GM21786 (cell line): ENCODE measurements around the gene PDK2.

Source experiments
- ATAC-seq: cut with Tn5 transposase; IDR thresholded peaks from one replicate; pipeline ENCODE4 v1.9.1; 2021; ENCODE audit not compliant: unreplicated experiment

The PDK2 gene

DNA sequence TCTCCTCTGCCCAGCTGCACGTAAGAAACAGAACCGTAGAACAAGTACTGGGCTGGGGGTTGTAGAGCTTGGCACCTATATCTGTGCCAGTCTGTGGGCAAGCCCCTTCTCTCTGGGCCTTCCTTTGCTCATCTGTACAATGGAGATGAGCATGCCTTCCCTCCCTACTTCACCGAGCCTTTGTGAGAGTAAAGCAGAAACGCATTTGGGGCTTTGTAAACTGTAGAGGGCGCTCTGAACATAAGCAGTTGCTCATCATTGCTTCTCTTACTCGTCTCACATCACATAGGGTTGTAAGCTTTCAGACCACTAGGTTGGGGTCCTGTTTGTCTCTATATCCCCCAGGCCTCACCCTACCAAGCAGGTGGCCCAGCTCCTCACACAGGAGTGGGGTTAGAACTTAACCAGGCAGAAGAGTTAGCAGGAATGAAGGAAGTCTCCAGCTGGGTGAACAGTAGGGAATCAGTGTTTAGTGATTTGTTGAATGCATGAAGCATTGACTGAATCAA, 19.8 kb downstream of the PDK2 start:
- no peak for ATAC-seq

DNA sequence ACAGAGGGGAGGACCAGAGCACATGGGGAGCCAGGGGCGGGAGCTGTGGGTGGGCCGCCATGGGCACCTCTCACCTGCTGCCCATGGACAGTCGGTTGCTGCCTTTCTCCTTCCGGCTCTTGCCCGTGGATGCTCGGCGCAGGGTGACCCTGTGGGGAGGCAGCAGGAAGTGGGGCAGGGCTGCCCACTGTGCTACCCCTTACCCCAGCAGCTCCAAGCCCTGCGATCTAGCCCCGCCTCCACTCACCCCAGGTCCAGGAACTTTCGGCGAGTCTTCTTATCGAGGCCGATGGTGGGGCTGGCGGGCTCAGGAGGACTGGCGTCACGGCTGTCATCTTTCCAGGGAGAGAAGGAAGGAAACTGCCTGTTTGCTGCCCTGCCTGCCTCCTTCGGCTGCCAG, 20.6 kb downstream of the PDK2 start:
- ATAC-seq: no peak

DNA sequence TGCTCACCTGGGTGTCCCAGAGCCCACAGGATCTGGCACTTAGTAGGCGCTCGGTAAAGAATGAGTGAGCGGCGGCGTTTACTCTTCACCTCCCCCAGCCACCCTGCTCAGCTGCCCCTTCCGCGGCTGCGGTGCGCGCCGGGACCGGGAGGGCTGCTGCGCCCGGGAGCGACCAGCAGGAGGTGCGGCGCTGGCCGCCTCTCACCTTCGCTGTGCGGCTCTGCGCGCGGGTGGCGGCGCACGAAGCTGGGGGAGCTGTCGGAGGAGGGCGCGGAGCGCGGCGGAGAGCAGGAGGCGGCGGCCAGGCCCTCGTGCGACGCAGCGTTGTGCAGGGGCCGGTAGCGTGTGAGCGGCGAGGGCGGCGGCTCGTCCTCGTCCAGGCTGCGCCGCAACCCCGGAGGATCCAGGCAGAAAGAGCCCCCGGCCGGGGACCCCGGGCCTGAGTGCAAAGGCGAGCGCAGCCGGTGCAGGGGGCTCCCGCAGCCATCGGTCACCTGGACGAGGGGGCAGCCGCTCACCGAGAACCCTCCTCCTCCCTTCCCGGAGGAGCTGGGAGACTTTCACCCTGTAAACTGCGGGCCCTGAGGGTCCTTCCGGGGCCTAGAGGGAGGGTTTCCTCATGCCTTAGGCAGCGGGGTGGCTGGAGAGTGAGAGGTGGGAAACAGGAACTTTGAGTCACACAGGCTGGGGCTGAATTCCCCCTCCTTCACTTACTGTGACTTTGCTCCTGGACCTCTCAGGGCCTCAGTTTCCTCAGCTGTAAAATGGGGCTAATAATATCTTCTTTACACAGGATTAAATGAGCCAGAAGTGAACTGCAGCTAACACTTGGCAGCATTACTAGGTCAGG, 22.3 kb downstream of the PDK2 start:
- ATAC-seq: no peak

DNA sequence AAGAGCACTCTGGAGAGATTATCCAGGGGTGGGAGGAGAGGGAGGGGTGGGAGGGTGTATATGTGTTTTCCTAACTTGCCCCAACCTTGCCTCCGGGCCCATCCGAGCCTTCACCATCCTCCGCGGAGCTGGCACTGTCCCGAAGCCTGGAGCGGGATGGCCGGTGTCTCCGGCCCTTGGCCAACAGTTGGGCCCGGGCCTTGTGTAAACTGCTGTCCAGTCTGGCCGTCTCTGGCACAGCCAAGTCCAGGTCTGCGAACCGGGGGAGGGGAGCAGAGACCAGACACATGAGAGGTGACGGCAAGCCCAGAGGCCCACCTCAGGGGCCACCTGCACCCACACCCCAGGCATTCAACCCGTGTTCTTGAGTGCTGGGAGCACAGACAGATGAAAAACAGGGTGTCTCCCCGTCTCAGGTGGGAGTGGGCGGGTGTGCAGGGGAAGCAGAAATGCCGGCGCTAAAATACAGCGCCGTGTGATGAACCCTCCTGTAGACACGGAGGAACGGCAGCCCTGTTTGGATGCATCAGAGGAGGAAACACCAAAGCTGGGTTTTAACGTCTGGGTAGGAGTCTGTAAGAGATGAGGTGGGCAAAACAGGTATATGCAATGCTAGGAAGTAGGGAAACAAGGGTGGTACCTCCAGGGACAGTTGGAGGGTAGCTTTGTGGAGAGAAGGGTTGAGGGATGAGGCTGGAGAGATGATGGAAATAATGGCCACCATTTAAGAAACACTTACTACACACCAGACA, 23.1 kb downstream of the PDK2 start:
- no peak for ATAC-seq

DNA sequence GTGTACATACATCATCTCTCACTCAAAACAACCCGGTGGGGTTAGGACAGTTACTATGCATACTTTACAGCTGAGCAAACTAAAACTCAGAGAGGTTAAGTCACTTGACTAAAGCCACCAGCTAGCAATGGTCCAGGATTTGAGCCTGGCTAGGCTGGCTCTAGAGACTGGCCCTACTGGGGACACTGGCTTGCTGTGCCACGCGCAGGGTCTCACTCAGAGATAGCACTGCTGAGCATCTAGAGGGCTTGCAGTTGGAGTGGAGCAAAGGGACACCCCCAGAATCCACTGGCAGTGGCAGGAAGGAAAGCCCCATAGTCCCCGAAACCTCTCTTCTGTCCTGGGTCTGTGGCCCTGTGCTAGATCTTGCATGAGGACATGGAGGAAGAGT, 23.7 kb downstream of the PDK2 start:
- no peak for ATAC-seq

DNA sequence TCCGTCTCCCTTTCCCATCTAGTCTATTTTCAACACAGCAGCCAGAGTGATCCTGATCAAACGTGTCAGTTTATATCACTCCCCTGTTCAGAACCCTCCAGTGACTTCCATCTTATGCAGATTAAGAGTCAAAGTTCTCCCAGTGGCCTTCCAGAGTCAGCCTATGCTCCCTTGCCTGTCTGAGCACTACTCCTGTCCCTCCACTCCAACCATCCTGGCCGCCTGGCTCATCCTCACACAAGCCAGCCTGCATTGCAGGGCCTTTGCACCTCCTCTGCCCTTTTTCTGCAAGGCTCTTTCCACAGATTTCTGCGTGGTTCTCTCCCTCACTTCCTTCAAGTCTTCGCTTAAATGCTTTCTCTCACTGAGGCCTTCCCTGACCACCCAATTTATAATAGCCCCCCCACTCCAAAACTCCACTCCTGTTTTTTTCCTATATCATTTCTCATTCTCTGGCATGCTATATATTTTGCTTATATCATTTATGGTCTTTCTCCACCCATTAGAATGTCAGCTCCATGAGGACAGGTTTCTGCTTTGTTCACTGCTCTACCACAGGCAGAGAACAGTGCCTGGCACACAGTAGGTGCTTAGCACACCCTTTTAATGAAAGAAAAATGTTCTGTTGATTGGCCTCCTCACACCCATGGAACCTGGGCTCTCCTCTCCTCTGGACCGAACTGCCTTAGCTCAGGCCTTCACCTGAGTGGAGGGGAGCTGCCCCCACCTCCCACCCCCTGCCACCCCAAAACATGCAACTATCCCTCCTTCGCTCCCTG, 25.5 kb downstream of the PDK2 start:
- ATAC-seq: no peak

DNA sequence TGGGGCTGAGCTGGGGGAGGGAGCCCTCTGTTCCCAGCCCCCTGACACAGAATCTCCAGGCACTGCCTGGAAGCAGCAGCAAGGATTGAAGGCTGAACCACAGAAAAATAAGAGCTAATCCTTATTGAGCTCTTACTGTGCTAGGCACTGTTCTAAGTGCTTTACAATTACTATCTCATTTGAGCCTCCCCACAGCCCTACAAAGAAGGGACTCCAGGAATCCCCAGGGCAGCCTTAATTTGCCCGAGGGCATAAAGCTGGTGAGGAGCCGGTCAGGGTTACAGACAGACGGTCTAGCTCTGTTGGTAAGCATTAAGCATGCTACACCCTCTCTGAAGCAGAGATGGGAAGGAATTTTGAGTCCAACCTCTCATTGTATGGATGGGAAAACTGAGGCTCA, 27.8 kb downstream of the PDK2 start:
- no peak for ATAC-seq

DNA sequence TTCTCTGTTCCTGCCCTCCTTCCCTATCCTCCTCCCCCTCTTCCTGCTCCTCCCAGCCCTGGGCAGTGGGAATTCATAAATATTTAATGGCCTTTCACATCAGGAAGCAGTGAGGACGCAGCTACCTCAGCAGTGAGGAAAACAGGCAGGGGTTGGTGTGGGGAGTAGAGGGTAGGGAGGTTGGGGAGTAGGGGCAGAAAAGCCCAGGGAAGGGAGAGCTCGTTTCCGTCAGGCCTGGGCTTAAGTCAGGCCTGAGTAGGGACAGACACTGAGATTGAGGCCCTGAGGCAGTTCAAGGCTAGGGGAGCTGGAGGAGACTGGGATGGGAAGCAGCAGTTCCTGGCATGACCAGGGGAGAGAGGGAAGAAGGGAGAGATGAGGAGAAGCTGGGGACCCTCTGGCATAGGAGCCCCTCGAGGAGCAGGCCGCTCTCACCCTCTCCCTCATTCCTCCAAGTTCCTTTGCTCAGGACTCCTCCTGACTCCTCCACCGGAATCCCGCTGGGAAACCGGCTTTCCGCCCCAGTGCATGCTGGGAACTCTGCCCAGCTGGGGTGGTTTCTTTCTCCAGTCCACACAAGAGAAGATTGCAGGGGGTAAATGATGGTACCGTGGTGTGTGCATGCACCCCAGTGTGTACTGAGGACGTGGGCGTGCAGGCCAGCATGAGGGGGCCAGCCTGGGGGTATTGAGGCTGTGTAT, 28.6 kb downstream of the PDK2 start:
- ATAC-seq: no peak

DNA sequence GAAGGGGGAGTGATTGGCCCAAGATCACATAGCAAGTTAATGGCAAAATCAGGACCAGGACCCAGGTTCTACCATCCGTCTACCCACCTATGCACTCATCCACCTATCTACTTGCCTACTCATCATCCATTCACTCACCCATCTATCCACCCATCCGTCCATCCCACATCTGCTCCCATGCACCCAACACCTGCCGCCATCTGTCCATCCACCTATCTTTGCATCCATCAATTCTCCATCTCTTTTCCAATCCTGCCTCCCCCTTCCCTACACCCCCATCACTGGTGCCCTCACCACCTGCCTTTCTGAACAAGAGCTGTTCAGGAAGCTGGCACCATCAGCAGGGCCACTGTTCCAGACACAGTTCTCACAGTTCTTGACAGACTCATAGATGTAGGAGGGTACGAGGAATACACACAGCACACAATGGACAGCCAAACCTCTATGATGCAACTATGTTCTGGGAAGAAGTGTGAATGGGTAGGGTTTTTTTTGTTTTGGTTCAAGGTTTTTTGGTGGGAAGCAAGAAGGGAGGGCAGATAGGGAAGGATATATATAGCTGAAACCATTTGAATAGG, 30.4 kb downstream of the PDK2 start:
- no peak for ATAC-seq

DNA sequence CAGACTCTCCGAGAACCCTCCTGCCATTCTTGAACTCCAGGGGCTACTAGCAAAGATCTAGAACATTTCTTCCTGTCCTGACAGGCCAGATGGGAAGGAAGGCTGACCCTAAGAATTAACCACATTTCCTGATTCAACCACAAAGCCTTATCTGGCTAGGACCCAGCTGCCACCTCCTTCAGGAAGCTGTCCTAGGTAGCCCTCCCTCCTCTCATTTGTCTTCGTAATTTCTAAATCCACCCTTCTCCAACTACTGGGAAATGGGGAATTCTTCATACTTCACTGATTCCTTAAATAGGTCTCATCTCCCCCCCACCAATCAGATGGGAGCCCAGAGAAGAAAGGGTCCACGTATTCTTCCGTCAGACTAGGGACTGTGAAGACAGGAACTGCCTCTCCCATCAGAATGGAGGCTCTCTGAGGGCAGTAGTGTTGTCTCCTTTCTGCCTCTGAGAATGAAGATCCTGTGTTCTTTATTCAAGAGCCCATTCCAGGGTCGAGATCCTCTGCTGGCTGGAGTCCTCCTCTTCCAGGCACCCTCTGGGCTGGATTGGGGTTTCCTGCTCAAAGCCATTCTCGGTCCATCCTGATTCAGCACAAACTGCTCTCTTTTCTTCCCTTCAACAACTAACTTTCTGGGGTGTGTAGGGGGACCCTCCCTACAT, 32.7 kb downstream of the PDK2 start:
- no peak for ATAC-seq

DNA sequence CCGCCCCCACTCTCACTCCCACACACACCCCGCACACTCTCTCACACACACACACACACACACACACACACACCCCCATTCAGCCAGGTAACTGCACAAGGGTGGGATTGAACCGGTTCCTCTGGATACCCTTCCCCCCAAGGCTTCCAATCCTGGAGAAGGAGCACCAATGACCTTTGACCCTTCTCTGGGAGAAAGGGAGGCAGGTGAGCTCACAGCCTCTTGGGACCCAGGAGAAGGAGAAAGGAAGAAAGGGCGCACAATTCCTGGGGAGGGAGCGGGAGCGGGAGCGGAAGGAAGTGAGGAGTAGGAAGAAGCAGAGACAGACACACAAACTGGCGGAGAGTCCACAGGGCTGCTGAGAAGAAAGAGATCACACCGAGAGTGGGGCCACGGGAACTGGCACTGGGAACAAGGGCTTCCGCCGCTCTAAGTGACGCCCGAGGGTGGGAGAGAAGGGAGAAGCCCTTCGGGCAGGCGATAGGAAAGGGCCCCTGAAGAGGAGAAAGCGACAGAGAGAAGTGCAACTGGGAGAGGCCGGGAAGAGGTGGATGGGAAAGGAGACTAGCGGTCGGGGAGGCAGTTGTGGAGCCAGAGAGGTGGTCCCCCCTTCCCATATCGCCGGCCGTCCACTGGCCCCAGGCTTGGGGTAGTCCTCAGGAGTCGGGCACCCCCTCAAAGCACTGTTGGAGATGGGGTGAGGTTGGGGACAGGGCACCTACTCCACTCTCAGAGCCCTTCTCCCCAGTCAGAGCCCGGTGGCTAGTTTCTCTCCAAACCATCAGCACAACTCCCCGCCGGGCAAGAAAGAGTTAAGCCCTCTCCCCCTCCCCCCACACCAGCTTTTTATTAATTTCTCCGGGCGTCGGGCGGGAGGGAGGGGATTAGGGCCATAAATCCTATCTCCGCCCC, 33.5 kb downstream of the PDK2 start:
- no peak for ATAC-seq

DNA sequence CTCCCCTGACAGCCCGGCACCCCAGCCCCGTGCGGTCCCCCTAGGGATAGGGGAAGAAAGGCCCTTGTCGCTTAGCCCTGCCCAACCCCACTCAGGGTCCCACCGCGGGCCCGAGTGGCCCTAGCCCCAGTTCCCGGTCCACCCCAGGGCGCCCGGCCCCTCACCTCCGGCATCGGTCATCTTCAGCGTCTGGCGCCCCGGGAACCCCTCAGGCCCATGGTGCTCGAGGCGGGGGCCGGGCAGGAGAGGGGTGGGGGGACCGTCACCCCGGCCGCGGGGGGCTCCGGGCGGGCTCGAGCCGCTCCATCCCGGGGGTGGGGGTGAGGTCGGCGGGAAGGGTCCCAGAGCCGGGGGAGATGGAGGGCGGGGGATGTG, 34.2 kb downstream of the PDK2 start:
- no peak for ATAC-seq

DNA sequence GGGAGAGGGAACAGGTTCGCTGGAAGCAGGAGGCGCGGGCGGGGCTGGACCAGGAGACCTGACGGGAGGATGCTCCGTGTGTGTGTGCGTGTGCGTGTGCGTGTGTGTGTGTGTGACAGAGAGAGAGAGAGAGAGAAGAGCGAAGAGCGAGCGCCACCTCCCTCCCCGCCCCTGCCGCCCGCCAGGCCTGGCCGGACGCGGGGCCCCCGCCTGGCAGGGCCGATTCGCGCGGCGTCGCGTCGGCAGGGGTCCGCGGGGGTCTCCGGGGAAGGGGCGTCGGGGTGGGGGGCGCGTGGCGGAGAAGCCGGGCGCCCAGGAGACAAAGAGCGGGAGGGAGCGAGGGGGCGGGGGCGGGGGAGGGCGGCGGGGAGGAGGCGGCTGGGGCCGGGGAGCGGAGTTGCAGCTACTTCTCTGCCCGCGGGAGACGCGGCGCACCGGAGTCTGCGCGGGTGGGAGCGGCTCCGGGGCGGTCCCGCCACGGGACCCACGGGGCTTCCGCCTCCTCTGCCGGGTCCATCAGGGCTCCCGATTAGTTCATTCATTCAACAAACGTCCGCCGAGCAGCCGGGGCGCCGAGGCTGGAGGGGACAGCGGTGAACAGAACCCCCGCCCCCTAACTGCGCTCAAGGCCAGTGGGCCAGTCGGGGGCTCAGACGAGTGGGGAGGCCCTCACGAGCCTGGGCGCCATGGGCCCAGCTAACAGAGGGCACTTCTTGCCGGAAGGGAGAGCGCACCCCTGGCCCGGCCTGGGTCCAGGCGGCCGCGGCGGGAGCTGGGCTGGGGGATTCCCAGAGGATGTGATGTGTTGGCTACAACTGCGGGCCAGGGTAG, 34.8 kb downstream of the PDK2 start, which contains the start of gene SAMD14:
TSS of gene SAMD14 (minus strand) at position 433 of the 831 bp plus-strand sequence. CDS start 5,201 bp downstream, outside the sequence.
- no peak for ATAC-seq

DNA sequence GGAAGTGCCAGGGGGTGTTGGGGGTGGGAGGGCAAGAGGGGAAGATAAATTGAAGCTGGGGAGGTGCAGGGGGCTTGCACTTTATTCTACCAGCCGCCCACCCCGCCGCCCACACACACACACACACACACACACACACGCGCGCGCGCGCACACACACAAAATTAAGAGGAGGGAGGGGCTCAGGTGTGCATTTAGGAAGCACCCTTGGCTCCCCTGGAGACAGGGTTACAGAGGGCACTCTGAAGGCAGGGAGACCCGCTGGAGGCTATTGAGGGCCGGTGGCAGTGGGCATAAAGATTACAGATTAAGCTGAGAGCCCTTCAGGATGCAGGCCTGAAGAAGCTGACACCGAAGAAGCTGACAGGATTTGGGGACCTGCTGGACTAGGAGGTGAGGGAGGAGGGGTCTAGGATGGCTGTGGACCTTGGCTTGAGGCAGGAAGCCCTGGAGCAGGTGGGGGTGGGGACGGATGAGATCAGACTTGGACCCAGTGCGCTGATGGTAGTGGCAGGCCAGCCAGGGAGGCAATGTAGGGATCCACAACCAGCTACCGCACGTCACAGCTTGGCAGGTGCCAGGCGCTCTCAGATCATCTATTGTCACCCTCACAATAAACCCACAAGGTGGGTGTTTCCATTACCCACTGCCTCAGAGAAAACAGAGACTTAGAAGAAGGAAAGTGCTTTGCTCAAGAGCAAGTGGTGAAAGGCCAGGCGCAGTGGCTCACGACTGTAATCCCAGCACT, 35.6 kb downstream of the PDK2 start:
- ATAC-seq: no peak

DNA sequence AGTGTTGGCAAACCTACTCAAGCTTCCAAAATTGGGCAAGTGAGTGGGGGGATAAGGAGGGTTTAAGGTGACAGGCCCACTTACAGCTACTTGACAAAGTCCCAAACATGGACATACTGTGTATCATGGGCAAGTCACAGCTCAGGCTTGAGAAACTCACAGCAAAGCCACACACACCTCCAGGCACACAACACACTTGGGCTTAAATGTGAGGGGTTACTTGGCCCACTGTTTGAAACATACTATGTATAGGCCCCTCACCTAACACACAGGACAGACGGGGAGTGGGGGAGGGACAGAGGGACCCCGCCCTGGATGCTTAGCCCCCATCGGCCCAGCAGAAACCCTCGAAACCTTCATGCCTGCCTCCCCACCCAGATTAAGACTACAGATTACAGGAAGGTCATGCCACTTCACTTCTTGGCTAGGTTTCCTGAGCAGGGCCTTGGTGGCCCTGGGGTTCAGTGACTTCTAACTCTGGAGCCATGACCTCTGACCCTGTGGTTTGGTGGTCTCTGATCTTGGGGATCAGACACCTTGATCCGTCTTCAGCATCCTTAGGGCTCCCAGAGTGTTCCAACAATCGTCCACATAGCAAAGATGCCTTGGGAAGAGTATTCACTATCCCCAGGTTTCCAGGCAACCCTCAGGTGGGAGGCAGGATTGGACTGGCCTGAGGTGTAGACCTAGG, 37.1 kb downstream of the PDK2 start:
- ATAC-seq: no peak

DNA sequence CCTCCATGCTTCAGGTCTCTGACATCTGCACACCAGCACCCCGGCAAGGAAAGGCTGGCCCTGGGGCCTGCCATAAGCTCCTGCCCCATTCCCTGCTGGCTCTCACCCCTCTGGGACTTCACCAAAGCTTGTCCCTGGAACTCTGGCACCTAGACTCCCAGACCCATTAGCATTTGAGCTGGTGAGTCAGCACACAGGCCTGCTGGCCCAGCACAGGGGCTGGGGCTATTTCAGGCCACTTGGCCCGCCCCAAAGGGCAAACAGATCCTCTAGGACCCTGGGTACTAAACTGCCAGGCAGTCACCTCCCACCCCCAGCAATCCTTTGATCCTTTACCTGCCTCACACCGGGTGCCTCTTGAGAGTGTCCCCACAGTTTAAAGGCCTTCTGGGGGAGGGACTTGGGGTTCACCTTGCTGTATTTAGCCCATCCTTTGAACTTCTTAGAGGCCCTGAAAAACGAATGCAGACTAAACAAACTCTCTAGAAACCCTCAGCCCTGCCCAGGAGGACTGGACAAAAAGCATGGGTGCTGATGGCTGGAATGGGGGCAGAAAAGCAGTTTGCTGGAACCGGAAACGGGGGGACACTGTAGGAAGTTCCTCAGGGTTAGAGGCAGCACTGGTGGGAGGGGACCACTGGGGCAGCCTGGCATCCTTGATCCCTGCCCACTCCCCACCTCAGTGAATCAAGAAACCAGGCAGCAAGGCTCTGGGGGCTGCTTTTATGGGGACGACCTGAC, 38.0 kb downstream of the PDK2 start:
- no peak for ATAC-seq
